ENCODE data around the gene AGAP1. TPM values are rescaled to one million over a fixed set of nuclear protein-coding genes. Genes with fewer than 3 reads are reported as not detected.

AGAP1 gene
- total RNA-seq, 1 donor = 18.5 TPM

- H3K4me2 ChIP-seq (ENCODE audit: insufficient read depth, low read length) = no peak overlapping the region
- H2AFZ ChIP-seq (ENCODE audit: low read length) = no peak overlapping the region
- H3K27me3 ChIP-seq (ENCODE audit: insufficient read depth, low read length) = no peaks in the 10 kb centered on the region
- no peak for TF ChIP-seq CTCF (IDR thresholded peaks at IDR 0.05; ENCODE audit: extremely low read depth, low read depth, low read length)
- H4K20me1 ChIP-seq (ENCODE audit: insufficient read depth, low read length) = peaks cover 2% of the 10 kb centered on the region
- no peaks in the 10 kb centered on the region for H3K36me3 ChIP-seq (ENCODE audit: insufficient read depth, low read length)
- H3K4me3 ChIP-seq (ENCODE audit: insufficient read depth, low read length) = no peak overlapping the region
- DNase-seq (ENCODE audit: insufficient read length, low spot score, missing footprints) = no peak
- H3K9me3 ChIP-seq (ENCODE audit: low read depth, low read length) = no peaks in the 10 kb centered on the region
- no peaks in the 10 kb centered on the region for H3K4me1 ChIP-seq (ENCODE audit: insufficient read depth, low read length)
- H3K79me2 ChIP-seq (ENCODE audit: insufficient read depth, low read length) = no peaks in the 10 kb centered on the region
- H3K27ac ChIP-seq (ENCODE audit: low read depth, low read length) = no peak overlapping the region
These were observed 483.1 kb downstream of the AGAP1 start for GRCh38 chr2:235976956-235977355.

- Histone ChIP-seq H3K4me2 (ENCODE audit: insufficient read depth, low read length) (no peak overlapping the region), H3K9me3 (ENCODE audit: low read depth, low read length) (no peaks in the 10 kb centered on the region), H3K4me3 (ENCODE audit: insufficient read depth, low read length) (no peak overlapping the region), H3K27me3 (ENCODE audit: insufficient read depth, low read length) (no peaks in the 10 kb centered on the region), H2AFZ (ENCODE audit: low read length) (no peak overlapping the region), H3K36me3 (ENCODE audit: insufficient read depth, low read length) (no peaks in the 10 kb centered on the region), H3K4me1 (ENCODE audit: insufficient read depth, low read length) (no peaks in the 10 kb centered on the region), H3K27ac (ENCODE audit: low read depth, low read length) (no peak overlapping the region), H4K20me1 (ENCODE audit: insufficient read depth, low read length) (peaks cover 2% of the 10 kb centered on the region), H3K79me2 (ENCODE audit: insufficient read depth, low read length) (no peaks in the 10 kb centered on the region)
- DNase-seq (ENCODE audit: insufficient read length, low spot score, missing footprints) = no peak
- no peak for TF ChIP-seq CTCF (IDR thresholded peaks at IDR 0.05; ENCODE audit: extremely low read depth, low read depth, low read length)
These were observed 483.6 kb downstream of the AGAP1 start for GRCh38 chr2:235977445-235977844.

- Histone ChIP-seq H3K4me3 (ENCODE audit: insufficient read depth, low read length) (no peak overlapping the region), H3K27ac (ENCODE audit: low read depth, low read length) (no peak overlapping the region), H4K20me1 (ENCODE audit: insufficient read depth, low read length) (peaks cover 2% of the 10 kb centered on the region), H3K4me2 (ENCODE audit: insufficient read depth, low read length) (no peak overlapping the region), H3K27me3 (ENCODE audit: insufficient read depth, low read length) (no peaks in the 10 kb centered on the region), H3K4me1 (ENCODE audit: insufficient read depth, low read length) (no peaks in the 10 kb centered on the region), H3K79me2 (ENCODE audit: insufficient read depth, low read length) (no peaks in the 10 kb centered on the region), H2AFZ (ENCODE audit: low read length) (no peak overlapping the region), H3K9me3 (ENCODE audit: low read depth, low read length) (no peaks in the 10 kb centered on the region), H3K36me3 (ENCODE audit: insufficient read depth, low read length) (no peaks in the 10 kb centered on the region)
- DNase-seq (ENCODE audit: insufficient read length, low spot score, missing footprints) = no peak
- TF ChIP-seq CTCF (IDR thresholded peaks at IDR 0.05; ENCODE audit: extremely low read depth, low read depth, low read length) = no peak
These were observed 484.2 kb downstream of the AGAP1 start for GRCh38 chr2:235978022-235978421.

GRCh38 chr2:235979037-235979436, 485.2 kb downstream of the AGAP1 start:
- Histone ChIP-seq H3K27me3 (ENCODE audit: insufficient read depth, low read length) (no peaks in the 10 kb centered on the region), H3K27ac (ENCODE audit: low read depth, low read length) (no peak overlapping the region), H3K79me2 (ENCODE audit: insufficient read depth, low read length) (no peaks in the 10 kb centered on the region), H2AFZ (ENCODE audit: low read length) (no peak overlapping the region), H3K4me2 (ENCODE audit: insufficient read depth, low read length) (no peak overlapping the region), H3K4me1 (ENCODE audit: insufficient read depth, low read length) (no peaks in the 10 kb centered on the region), H3K4me3 (ENCODE audit: insufficient read depth, low read length) (no peak overlapping the region), H4K20me1 (ENCODE audit: insufficient read depth, low read length) (no peaks in the 10 kb centered on the region), H3K36me3 (ENCODE audit: insufficient read depth, low read length) (no peaks in the 10 kb centered on the region), H3K9me3 (ENCODE audit: low read depth, low read length) (no peaks in the 10 kb centered on the region)
- no peak for DNase-seq (ENCODE audit: insufficient read length, low spot score, missing footprints)
- no peak for TF ChIP-seq CTCF (IDR thresholded peaks at IDR 0.05; ENCODE audit: extremely low read depth, low read depth, low read length)
